Measurements from ENCODE around the gene ACOXL.

The ACOXL gene

GRCh38 chr2:111029181-111029927, 297.0 kb downstream of the ACOXL start:
- Histone ChIP-seq H3F3A (ENCODE audit: insufficient read depth, low read length) (no peaks in the 10 kb centered on the region), H3K4me1 (ENCODE audit: insufficient read depth, low read length, severe bottlenecking) (no peaks in the 10 kb centered on the region), H3K27ac (ENCODE audit: low read depth, low read length, poor library complexity, severe bottlenecking) (no peak overlapping the region), H3K36me3 (ENCODE audit: insufficient read depth, low read length) (no peaks in the 10 kb centered on the region), H3K9me2 (ENCODE audit: low read depth, low read length) (no peaks in the 10 kb centered on the region), H3K4me3 (ENCODE audit: low read depth, low read length, poor library complexity, severe bottlenecking) (no peak overlapping the region), H2AFZ (ENCODE audit: low read length) (no peak overlapping the region), H3K4me2 (ENCODE audit: low read length) (no peak overlapping the region), H3K79me2 (ENCODE audit: insufficient read depth, low read length) (no peaks in the 10 kb centered on the region), H3K9me3 (ENCODE audit: low read length) (no peaks in the 10 kb centered on the region), H3K27me3 (ENCODE audit: insufficient read depth, low read length) (0 out of 2 replicates have a peak, but pooled peaks cover 3% of the 10 kb centered on the region), H3K9ac (ENCODE audit: low read length) (no peak overlapping the region), H4K20me1 (ENCODE audit: insufficient read depth, low read length) (no peaks in the 10 kb centered on the region)
- TF ChIP-seq CTCF (IDR thresholded peaks at IDR 0.05; ENCODE audit: low read length), result no peak

- Histone ChIP-seq H3K9me3 (ENCODE audit: low read length) (no peaks in the 10 kb centered on the region), H3K4me2 (ENCODE audit: low read length) (no peak overlapping the region), H3F3A (ENCODE audit: insufficient read depth, low read length) (no peaks in the 10 kb centered on the region), H3K27ac (ENCODE audit: low read depth, low read length, poor library complexity, severe bottlenecking) (no peak overlapping the region), H3K9ac (ENCODE audit: low read length) (no peak overlapping the region), H3K79me2 (ENCODE audit: insufficient read depth, low read length) (no peaks in the 10 kb centered on the region), H3K9me2 (ENCODE audit: low read depth, low read length) (no peaks in the 10 kb centered on the region), H3K36me3 (ENCODE audit: insufficient read depth, low read length) (no peaks in the 10 kb centered on the region), H3K4me3 (ENCODE audit: low read depth, low read length, poor library complexity, severe bottlenecking) (no peak overlapping the region), H4K20me1 (ENCODE audit: insufficient read depth, low read length) (no peaks in the 10 kb centered on the region), H3K27me3 (ENCODE audit: insufficient read depth, low read length) (0 out of 2 replicates have a peak, but pooled peaks cover 3% of the 10 kb centered on the region), H2AFZ (ENCODE audit: low read length) (no peak overlapping the region), H3K4me1 (ENCODE audit: insufficient read depth, low read length, severe bottlenecking) (no peaks in the 10 kb centered on the region)
- no peak for TF ChIP-seq EZH2 (IDR thresholded peaks at IDR 0.05; ENCODE audit: borderline replicate concordance, low read length)
- TF ChIP-seq CTCF (IDR thresholded peaks at IDR 0.05; ENCODE audit: low read length), result no peak
These were observed 298.0 kb downstream of the ACOXL start for GRCh38 chr2:111030260-111030891.

GRCh38 chr2:111030945-111031344, 298.6 kb downstream of the ACOXL start:
- Histone ChIP-seq H3K4me3 (ENCODE audit: low read depth, low read length, poor library complexity, severe bottlenecking) (no peak overlapping the region), H3F3A (ENCODE audit: insufficient read depth, low read length) (no peaks in the 10 kb centered on the region), H3K27ac (ENCODE audit: low read depth, low read length, poor library complexity, severe bottlenecking) (no peak overlapping the region), H3K9me3 (ENCODE audit: low read length) (no peaks in the 10 kb centered on the region), H3K4me1 (ENCODE audit: insufficient read depth, low read length, severe bottlenecking) (no peaks in the 10 kb centered on the region), H4K20me1 (ENCODE audit: insufficient read depth, low read length) (no peaks in the 10 kb centered on the region), H3K9ac (ENCODE audit: low read length) (no peak overlapping the region), H3K9me2 (ENCODE audit: low read depth, low read length) (no peaks in the 10 kb centered on the region), H3K79me2 (ENCODE audit: insufficient read depth, low read length) (no peaks in the 10 kb centered on the region), H3K27me3 (ENCODE audit: insufficient read depth, low read length) (0 out of 2 replicates have a peak, but pooled peaks cover 6% of the 10 kb centered on the region), H3K4me2 (ENCODE audit: low read length) (no peak overlapping the region), H2AFZ (ENCODE audit: low read length) (no peak overlapping the region), H3K36me3 (ENCODE audit: insufficient read depth, low read length) (no peaks in the 10 kb centered on the region)
- TF ChIP-seq CTCF (IDR thresholded peaks at IDR 0.05; ENCODE audit: low read length) (no peak), EZH2 (IDR thresholded peaks at IDR 0.05; ENCODE audit: borderline replicate concordance, low read length) (no peak)
